ENCODE results near the gene ADAMTSL3.
"Not testable (repeated sequence)": the region's sequence is repeated elsewhere in the genome, so short reads cannot be mapped to it uniquely, and the experiment has no call there.

The ADAMTSL3 gene

DNA sequence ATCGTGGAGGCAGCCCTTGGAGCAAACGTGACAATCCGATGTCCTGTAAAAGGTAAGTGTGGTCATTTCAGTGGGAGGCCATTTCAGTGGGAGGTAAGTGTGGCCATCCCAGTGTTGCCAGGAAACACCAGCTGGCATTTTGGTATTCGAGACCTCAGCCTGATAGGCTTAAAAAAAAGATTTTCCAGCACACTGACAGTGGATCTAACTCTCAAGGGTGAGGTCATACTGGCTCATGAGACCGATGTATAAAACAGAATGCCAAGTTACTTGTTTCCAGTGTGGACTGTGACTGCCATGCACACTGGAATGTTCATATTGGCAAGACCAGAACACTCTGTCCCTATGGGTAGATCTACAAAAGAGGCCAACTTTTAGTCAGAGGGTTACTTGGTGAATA is 337.2 kb downstream of the ADAMTSL3 start:
- DNase-seq, result no peak

- DNase-seq, result no peak
Measured at GRCh38 chr15:83992324-83993031, 338.6 kb downstream of the ADAMTSL3 start.

GRCh38 chr15:83993591-83993990 is 339.7 kb downstream of the ADAMTSL3 start:
- no peak for DNase-seq

DNA sequence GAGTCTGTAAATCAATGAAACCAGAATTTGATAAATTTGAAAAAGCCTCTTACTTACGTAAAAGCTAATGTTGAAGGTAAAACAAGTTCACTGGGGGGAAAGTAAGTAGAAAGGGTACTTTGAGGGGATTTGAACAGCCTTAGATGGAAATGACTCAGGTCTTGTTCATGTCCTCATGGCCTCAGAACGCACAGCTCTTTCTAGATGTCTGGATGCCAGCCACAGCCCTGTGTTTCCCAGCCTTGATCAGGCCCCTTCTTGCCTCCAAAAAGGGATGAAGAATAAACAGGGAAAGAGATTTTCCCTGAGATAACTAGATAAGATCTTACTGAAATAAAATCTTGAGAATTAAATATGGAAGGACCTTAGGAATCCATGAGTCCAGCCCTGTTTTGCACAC is 344.6 kb downstream of the ADAMTSL3 start:
- DNase-seq, result no peak

DNA sequence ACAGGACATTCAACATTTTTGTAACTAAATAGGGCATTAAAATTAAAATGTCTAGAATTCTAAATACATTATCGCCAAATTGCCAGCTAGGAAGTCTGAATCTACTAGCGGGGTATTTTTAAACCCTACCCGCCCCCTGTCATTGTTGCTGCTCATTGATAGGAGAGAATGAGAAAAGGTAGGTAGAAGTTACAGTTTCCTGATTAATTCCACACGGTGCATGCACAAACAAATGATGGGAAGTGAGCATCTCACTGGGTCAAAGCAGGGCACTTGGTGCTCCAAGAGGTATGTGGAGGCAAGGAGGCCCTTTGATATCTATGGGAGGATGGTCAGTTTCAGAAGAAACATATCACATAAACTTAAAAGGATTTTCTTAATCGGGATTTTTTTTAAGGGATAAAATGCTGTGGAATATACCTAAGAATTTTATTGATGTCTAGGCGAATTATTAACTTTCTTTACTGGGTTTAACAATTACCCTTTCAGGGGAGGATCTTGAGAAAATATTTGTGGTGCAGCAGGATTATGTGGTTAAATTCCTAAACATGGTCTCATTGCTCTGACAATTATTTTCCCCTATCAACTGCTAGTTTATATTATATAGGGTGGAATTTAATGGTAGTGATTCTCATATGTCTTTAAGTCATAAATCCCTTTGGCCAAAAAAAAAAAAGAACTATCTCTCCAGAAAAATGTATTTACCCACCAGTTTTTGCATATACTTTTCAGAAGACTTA is 345.6 kb downstream of the ADAMTSL3 start:
- DNase-seq, result no peak

DNA sequence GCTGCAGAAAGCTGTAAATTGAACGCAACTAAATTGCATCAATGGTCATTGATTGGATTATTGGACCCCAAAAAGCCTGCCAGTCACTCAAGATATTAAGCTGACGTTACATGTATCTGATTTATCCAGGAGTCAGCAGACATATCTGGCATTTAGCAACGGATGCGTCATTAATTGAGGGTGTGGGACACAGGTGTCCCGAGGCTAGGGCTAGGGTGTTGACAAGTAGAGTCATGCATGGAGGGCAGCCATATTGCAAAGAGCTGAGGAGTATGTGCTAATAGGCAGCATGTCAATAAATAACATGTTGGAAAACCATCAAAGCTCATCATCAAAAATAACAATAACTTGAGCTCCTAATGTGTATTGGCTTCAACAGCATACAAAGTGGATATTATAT is 347.1 kb downstream of the ADAMTSL3 start:
- no peak for DNase-seq

DNA sequence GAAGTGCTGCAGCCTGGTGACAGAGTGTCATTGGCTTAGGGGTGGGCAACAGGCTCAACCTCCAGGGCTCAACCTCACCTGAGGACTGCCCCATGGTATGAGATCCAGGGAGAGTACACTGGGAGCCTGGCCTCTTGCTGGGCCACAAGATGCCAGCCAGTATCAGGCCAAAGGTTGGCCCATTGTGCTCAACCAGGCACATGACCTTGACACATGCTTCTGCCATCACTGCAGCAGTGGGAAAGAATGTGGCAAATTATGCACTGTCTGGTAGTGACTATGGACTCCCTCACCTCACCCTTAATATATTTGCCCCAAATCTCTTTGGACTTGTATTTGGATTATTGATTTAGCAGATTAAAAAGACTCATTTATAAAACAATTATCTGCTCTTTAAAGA is 347.7 kb downstream of the ADAMTSL3 start:
- no peak for DNase-seq

DNA sequence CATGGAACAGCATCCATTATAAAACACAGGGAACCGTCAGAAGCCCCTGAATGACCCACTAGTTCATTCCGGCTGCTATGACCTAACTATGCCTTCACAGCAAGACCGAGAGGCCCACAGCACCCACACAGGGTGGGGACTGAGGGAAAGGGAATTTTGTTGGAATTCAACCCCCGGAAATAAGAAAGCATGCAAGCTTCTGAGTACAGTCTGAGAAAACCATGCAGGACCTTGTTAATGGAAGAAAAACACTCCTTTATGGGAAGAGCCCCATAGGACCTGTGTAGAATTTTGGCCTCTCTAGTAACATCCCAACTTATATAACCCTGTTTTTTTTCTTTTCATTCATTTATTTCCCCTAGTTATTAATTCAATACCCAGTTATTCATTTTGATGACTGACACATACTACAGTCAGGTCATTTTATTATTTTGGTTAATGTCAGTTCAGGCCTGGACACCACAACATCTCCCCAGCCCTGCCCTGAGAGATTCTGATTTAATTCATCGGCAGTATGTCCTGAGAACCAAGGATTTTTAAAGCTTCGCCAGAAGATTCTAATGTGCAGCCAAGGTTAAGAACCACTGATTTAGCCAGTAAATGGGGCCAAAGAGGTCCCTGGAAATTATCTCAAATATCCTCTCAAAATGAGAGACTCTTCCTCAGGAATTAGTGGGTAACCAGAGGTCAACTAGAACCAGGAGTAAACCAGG is 350.0 kb downstream of the ADAMTSL3 start:
- DNase-seq, result no peak

DNA sequence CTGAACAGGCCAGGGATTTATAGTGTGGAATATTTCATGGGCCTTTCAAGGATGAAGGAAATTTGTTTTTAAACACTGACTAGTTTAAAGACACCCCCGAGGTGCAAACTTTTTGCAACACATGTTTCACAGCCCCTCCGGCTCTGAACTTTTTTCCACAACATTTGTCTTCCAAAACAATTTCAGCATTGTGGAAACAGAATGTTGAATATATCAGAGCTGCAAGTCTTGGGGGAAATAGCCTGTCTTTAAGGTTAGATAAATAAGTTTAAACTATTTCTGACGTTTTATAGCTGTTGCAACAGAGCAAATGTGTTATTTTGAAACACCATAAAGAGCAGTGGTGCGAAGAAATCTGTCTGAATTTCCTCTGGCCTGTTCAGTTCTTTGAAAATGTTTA is 352.5 kb downstream of the ADAMTSL3 start:
- DNase-seq, result no peak

GRCh38 chr15:84009616-84010015 is 355.7 kb downstream of the ADAMTSL3 start:
- DNase-seq, result no peak

- DNase-seq, result no peak
Measured at GRCh38 chr15:84010246-84010645, 356.3 kb downstream of the ADAMTSL3 start.

- DNase-seq, result no peak
Measured at GRCh38 chr15:84016371-84016770, 362.4 kb downstream of the ADAMTSL3 start.

DNA sequence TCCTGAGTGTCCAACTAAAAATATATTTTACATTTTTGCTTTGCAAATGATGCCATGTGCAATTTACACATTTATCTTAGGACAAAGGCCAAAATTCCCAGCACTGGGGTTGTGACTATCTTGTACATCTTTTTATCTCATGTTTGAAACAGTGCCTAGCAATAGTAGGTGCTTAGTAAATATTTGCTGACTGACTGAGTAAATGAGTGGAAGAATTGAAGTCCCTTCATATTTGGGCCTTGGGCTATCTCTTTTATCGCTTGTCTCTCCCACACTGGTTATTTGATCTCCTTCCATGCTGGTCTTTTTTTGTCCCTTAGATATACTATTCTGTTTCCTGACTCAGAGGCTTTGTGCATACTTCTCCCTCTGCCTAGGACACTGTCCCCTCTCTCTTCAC is 368.6 kb downstream of the ADAMTSL3 start:
- DNase-seq, result no peak

- DNase-seq, result no peak
Measured at GRCh38 chr15:84023636-84024035, 369.7 kb downstream of the ADAMTSL3 start.

DNA sequence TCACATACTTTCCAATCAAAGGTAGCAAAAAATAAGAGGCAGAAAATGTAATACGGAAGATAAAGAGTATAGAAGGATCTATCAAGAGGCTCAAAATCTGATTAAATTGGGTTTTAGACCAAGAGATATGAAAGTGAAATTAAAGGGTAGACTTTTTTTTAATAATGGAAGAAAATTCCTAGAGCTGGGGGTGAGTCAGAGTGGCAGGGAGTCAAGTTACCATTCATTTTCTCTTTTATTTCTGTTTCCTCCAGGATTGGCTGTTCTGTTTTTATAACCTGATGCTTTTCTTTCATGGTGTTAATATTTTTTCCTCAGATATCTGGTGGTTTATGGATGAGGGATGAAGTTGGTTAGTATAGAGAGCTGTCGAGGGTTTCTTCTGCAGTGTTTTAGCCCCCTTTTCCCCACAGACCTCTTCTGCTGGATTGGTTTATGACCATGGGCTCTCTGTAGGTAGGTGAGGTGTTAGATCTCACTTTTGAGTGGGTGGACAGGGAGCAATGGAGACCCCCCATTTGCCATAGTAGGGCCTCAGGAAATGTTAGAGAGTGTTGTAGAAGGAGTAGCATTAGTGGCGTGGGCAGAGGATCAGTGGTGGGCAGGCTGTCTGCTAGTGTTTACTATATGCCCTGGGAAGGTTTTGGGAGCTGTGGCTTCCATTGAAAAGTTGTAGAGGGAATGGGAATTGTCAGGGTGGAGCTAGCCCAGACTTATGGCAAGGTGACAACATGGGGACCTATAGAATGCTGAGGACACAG is 380.1 kb downstream of the ADAMTSL3 start:
- DNase-seq, result no peak

DNA sequence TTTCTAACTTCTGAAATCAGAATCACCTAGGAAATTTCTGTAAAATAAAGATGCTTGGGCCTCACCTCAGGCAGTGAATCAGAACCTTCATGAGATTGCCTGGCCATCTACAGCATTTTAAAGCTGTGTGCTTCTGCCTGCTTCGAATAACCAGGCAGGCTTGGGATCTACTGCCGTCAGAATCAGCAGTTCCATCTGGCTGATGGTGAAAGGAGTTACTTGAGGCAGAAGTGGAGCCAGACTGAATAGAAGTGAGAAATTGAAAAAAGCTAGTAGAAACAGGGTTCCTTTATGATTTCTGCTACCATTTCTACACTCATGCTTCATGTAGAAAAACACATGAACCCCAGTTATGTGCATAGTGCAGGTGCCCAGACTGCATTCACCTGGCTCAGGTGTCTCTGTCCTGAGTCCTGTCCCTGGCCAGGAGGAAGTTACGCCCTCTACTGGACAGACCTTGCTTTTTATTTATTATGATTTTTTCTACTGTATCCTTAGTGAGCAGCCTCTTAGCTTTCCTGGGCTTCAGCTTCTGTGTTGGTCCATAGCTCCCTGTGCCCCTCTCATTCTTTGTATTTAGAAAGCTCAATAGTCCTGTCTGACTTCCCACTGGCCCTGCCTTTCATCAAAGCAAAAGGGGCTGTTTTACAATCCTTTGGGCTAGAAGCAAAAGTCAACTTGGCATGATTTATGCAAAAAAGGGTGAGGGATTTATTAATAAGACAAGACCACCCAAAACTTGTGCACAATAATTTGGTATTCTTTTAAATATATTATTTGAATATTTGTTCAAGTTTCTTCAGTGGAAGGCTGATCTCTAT is 380.9 kb downstream of the ADAMTSL3 start:
- no peak for DNase-seq

GRCh38 chr15:84035399-84035766 is 381.5 kb downstream of the ADAMTSL3 start:
- DNase-seq, result no peak

- DNase-seq, result no peak
Measured at GRCh38 chr15:84037301-84037700, 383.4 kb downstream of the ADAMTSL3 start.

GRCh38 chr15:84042434-84043056 is 388.6 kb downstream of the ADAMTSL3 start:
- DNase-seq, result not testable (repeated sequence)

GRCh38 chr15:84046064-84046637 is 392.2 kb downstream of the ADAMTSL3 start:
- no peak for DNase-seq

- DNase-seq, result not testable (repeated sequence)
Measured at GRCh38 chr15:84049480-84049879, 395.6 kb downstream of the ADAMTSL3 start.
